Endothelial cell of umbilical vein (primary cell): ENCODE measurements around the gene PRPH. TPM values are rescaled to one million over a fixed set of nuclear protein-coding genes. Genes with fewer than 3 reads are reported as not detected.

ENCODE experiments used
- BruUV-seq: library from RNA; stranded (reverse); fragments of 400-500 nt; replicated peaks from 2 replicates; lab custom pipeline; 2021; lab: Mats Ljungman, UMichigan
- CTCF ChIA-PET: fragments of 300-600, 350-600 bp; sonication (Branson Sonifier 250); formaldehyde crosslinking; loops from one replicate; lab custom pipeline; 2021; ENCODE audit warnings: antibody characterized with exemption, inconsistent platforms; lab: Charles Lee
- POLR2A ChIA-PET: fragments of 300-600, 350-600 bp; sonication (Branson Sonifier 250); formaldehyde crosslinking; loops from one replicate; lab custom pipeline; 2021; ENCODE audit warnings: antibody characterized with exemption, inconsistent platforms; lab: Charles Lee
- DNase-seq: peaks from one replicate; pipeline ENCODE4 v3.0.0-alpha.2; 2011; ENCODE audit warnings: low read depth, low spot score
- FAIRE-seq: peaks from 2 replicates; lab custom pipeline; 2011; peaks lifted over from hg19 to GRCh38; lab: Jason Lieb, UNC
- H2AFZ ChIP-seq: 2 replicates; pipeline ENCODE4 v1.6.0; 2012; ENCODE audit warnings: low read depth, low read length, control low read depth, inconsistent platforms
- H3K27ac ChIP-seq: 2 replicates; pipeline ENCODE4 v1.5.1; 2011; ENCODE audit warnings: low read depth, mild to moderate bottlenecking, control low read depth, low read length, moderate library complexity; ENCODE audit not compliant: insufficient read depth
- H3K27me3 ChIP-seq, 2 experiments: 2 replicates each; pipeline versions ENCODE4 v1.6.0 to v1.6.1; 2011; ENCODE audit warnings: low read length in 2 of 2, mixed read lengths in 1 of 2; ENCODE audit not compliant: control insufficient read depth in 2 of 2, insufficient read depth in 2 of 2
- H3K36me3 ChIP-seq, 2 experiments: 2 replicates in 1 of 2; 3 replicates in 1 of 2; pipeline ENCODE4 v1.5.1; 2011; ENCODE audit warnings: low read length in 2 of 2, mild to moderate bottlenecking in 1 of 2, moderate library complexity in 1 of 2; ENCODE audit not compliant: control insufficient read depth in 2 of 2, insufficient read depth in 2 of 2; ENCODE audit errors: extremely low read depth in 1 of 2
- H3K4me1 ChIP-seq: 3 replicates; pipeline ENCODE4 v1.5.1; 2011; ENCODE audit warnings: mild to moderate bottlenecking, low read length; ENCODE audit not compliant: control insufficient read depth, insufficient read depth; ENCODE audit errors: extremely low read depth
- H3K4me2 ChIP-seq: 2 replicates; pipeline ENCODE4 v1.6.1; 2011; ENCODE audit warnings: low read length, control low read depth, mixed read lengths; ENCODE audit not compliant: insufficient read depth
- H3K4me3 ChIP-seq, 3 experiments: fragments of 200-600 bp in 1 of 3; sonication (generic), shearing (Covaris generic) in 1 of 3; replicated peaks in 1 of 3; 2 replicates each; pipeline ENCODE4 v1.5.1; 2011 to 2016; ENCODE audit warnings: control low read depth in 3 of 3, low read length in 3 of 3, mild to moderate bottlenecking in 2 of 3, inconsistent platforms in 1 of 3, low read depth in 1 of 3, moderate library complexity in 1 of 3; ENCODE audit not compliant: insufficient read depth in 1 of 3
- H3K79me2 ChIP-seq: 2 replicates; pipeline ENCODE4 v1.6.0; 2012; ENCODE audit warnings: low read length, inconsistent platforms; ENCODE audit not compliant: control insufficient read depth, insufficient read depth
- H3K9ac ChIP-seq: replicated peaks from 2 replicates; pipeline ENCODE3; 2011; ENCODE audit warnings: low read length, control low read depth; ENCODE audit not compliant: insufficient read depth; ENCODE audit errors: extremely low read depth
- H3K9me1 ChIP-seq: replicated peaks from 3 replicates; pipeline ENCODE4 v1.6.0; 2011; ENCODE audit warnings: mild to moderate bottlenecking, low read length; ENCODE audit not compliant: control insufficient read depth, insufficient read depth; ENCODE audit errors: extremely low read depth
- H3K9me3 ChIP-seq: replicated peaks from 2 replicates; pipeline ENCODE4 v1.5.1; 2012; ENCODE audit warnings: low read length, inconsistent platforms; ENCODE audit not compliant: control insufficient read depth, insufficient read depth
- H4K20me1 ChIP-seq: replicated peaks from 2 replicates; pipeline ENCODE3; 2011; ENCODE audit warnings: mild to moderate bottlenecking, low read length; ENCODE audit not compliant: control insufficient read depth, insufficient read depth; ENCODE audit errors: extremely low read depth
- EZH2 ChIP-seq: IDR thresholded peaks from 2 replicates; pipeline ENCODE4 v1.6.1; 2012; ENCODE audit warnings: borderline replicate concordance, low read depth, mild to moderate bottlenecking, moderate library complexity, low read length, inconsistent platforms; ENCODE audit not compliant: severe bottlenecking
- FOS ChIP-seq: IDR thresholded peaks from 2 replicates; pipeline ENCODE4 v1.6.1; 2011; ENCODE audit warnings: mild to moderate bottlenecking, low read length, moderate library complexity, borderline replicate concordance; ENCODE audit not compliant: insufficient read depth
- JUN ChIP-seq: IDR thresholded peaks from 2 replicates; pipeline ENCODE4 v1.6.1; 2011; ENCODE audit warnings: borderline replicate concordance, low read depth; ENCODE audit not compliant: insufficient read length, insufficient read depth
- MAX ChIP-seq: IDR thresholded peaks from 2 replicates; pipeline ENCODE4 v1.6.1; 2011; ENCODE audit not compliant: insufficient read depth, insufficient read length
- POLR2A ChIP-seq: IDR thresholded peaks from 2 replicates; pipeline ENCODE4 v1.6.1; 2012; ENCODE audit warnings: low read depth, mild to moderate bottlenecking, control low read depth, low read length
- dilution Hi-C: fragments of 300-500 bp; cut with MboI; formaldehyde crosslinking; loops from one replicate; pipeline ENCODE4 v1.15.0; 2019; ENCODE audit warnings: low sequenced_read_pairs; ENCODE audit not compliant: extremely low pct_ligation_motif_present
- intact Hi-C: fragments of 100-400 bp; cut with micrococcal nuclease; formaldehyde crosslinking; loops from one replicate; pipeline ENCODE4 v1.10.0; 2022
- polyA plus RNA-seq, 4 experiments: library from polyadenylated mRNA; depleted of rRNA in 3 of 4; stranded (reverse) in 3 of 4; unstranded in 1 of 4; fragments of >200 nt; gene quantifications; 2 replicates each; pipeline versions ENCODE4 v1.2.1 to v1.2.3, GENCODE V29; 2011 to 2012; ENCODE audit warnings: missing spikeins in 1 of 4
- total RNA-seq: library from RNA; stranded (reverse); gene quantifications from 2 replicates; pipeline ENCODE4 v1.2.3, GENCODE V29; 2021

The PRPH gene
- total and polyA plus RNA-seq, 2 donors (not counting 3 experiments of a cell fraction or from before 2014, with no cell fraction given): not detected

DNA sequence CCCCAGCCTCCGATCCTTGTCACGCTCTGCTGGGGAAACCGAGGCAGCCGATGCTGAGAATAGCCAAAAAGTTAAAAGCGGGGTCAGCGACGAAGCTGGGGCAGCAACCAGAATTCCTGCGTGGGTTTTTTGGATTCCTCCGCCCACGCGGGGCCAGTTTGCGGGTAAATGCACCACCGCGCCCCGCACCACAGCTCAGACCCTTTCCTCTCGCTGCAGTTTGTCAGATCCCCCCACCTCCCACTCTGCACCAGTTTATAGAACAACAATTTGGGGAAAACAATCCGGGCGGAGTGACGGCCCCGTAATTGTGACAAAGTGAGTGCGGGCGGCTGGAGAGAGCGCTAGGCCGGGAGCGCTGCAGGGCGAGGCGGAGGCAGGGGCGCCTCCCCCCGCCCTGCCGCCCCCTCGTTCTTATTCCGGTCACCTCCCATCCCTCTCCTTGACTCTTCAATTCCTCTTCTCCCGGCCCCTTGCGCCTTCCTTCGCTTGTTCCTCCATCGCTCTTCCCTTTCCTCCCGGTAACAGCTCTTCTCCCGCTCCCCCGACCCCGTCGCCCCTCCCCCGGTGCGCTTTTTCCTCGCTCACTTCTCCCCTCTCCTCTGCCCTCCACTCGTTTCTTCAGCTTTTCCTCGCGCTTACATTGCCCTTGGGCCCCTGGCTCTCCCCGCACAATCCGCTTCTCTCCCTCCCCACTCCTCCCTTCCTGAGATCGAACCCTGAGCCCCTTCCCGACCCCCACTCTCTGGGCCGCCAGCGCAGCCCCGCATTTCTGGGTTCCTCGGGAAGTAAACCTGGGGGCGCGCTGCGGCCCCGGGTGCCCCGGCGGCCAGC lies 51.1 kb downstream of the PRPH start:
- Histone ChIP-seq H3K79me2 (no peaks in the 10 kb centered on the region), H3K4me3 (peak overlapping the region in 1 of 3 experiments; percentile 25), H3K36me3 (no peaks in the 10 kb centered on the region), H3K4me2 (peak overlapping the region; percentile 33), H4K20me1 (no peaks in the 10 kb centered on the region), H3K9me3 (no peaks in the 10 kb centered on the region), H2AFZ (no peak overlapping the region), H3K9me1 (no peaks in the 10 kb centered on the region), H3K27me3 (peaks cover 36 to 49% of the 10 kb centered on the region in 2 experiments), H3K4me1 (peaks cover 40% of the 10 kb centered on the region), H3K9ac (no peak overlapping the region), H3K27ac (no peak overlapping the region)
- TF ChIP-seq EZH2 (peak; percentile 97), POLR2A (no peak), JUN (no peak), FOS (no peak), MAX (no peak)
- dilution Hi-C loops: no loop called here
- ChIA-PET POLR2A (no interaction called here), CTCF (interaction anchor here (0.6 to 8.0 kb wide), 10 partner anchors 11 to 233 kb away, joined by 3 to 280 read pairs (median 35); partner anchors contain the start of genes C1QL4, KCNH3, PRPH and TROAP)
- intact Hi-C loops: loop anchor here (10.0 kb wide), 1 partner anchor 399 kb away; the partner anchor contains the start of gene TMBIM6
- no TSS peak for BruUV-seq
- FAIRE-seq (no peak), DNase-seq (no peak)
